DND-41 (cell line): ENCODE measurements around the gene EGF.

Source experiments
- ATAC-seq: fragments of 200-7000 bp; cut with Tn5 transposase; 3 replicates; pipeline ENCODE4 v1.9.1; 2021; ENCODE audit warnings: low read depth; ENCODE audit not compliant: insufficient read depth
- DNase-seq: peaks from one replicate; pipeline ENCODE4 v3.0.0-alpha.2; 2020
- H2AFZ ChIP-seq: 2 replicates; pipeline ENCODE4 v1.6.0; 2012; ENCODE audit warnings: low read depth, low read length
- H3K27ac ChIP-seq: 2 replicates; pipeline ENCODE4 v1.5.1; 2012; ENCODE audit warnings: low read length, inconsistent platforms
- H3K27me3 ChIP-seq: fragments of 200-600 bp; sonication (generic); 2 replicates; pipeline ENCODE4 v1.6.0; 2012; ENCODE audit warnings: low read length, mild to moderate bottlenecking, inconsistent platforms; ENCODE audit not compliant: insufficient read depth, poor library complexity
- H3K36me3 ChIP-seq: 2 replicates; pipeline ENCODE4 v1.5.1; 2012; ENCODE audit warnings: low read length, inconsistent platforms; ENCODE audit not compliant: insufficient read depth
- H3K4me1 ChIP-seq: 2 replicates; pipeline ENCODE4 v1.5.1; 2012; ENCODE audit warnings: mild to moderate bottlenecking, low read length; ENCODE audit not compliant: insufficient read depth
- H3K4me2 ChIP-seq: 2 replicates; pipeline ENCODE4 v1.6.0; 2012; ENCODE audit warnings: mild to moderate bottlenecking, moderate library complexity, low read length, inconsistent platforms; ENCODE audit not compliant: insufficient read depth
- H3K4me3 ChIP-seq, 2 experiments: fragments of 200-600 bp in 1 of 2; shearing (Covaris generic) in 1 of 2; 2 replicates each; pipeline ENCODE4 v1.5.1; 2012 to 2016; ENCODE audit warnings: inconsistent platforms in 2 of 2, low read length in 2 of 2, mild to moderate bottlenecking in 2 of 2, low read depth in 1 of 2, moderate library complexity in 1 of 2
- H3K79me2 ChIP-seq: 2 replicates; pipeline ENCODE4 v1.6.0; 2012; ENCODE audit warnings: low read length, inconsistent platforms; ENCODE audit not compliant: insufficient read depth
- H3K9ac ChIP-seq: 2 replicates; pipeline ENCODE4 v1.6.0; 2012; ENCODE audit warnings: low read depth, mild to moderate bottlenecking, inconsistent platforms, low read length, moderate library complexity
- H3K9me3 ChIP-seq: 2 replicates; pipeline ENCODE4 v1.5.1; 2012; ENCODE audit warnings: low read length, moderate library complexity, mild to moderate bottlenecking, inconsistent platforms; ENCODE audit not compliant: insufficient read depth, severe bottlenecking
- H4K20me1 ChIP-seq: 2 replicates; pipeline ENCODE4 v1.6.0; 2012; ENCODE audit warnings: low read length; ENCODE audit not compliant: insufficient read depth
- EZH2 ChIP-seq: IDR thresholded peaks from 3 replicates; pipeline ENCODE4 v1.6.1; 2012; ENCODE audit warnings: borderline replicate concordance, low read depth, mild to moderate bottlenecking, moderate library complexity, low read length, inconsistent platforms; ENCODE audit not compliant: severe bottlenecking
- TF ChIP-seq, protein P1 (sequence below): IDR thresholded peaks from 2 replicates; pipeline ENCODE4 v1.5.1; 2012; ENCODE audit warnings: borderline replicate concordance, low read length, moderate library complexity, mild to moderate bottlenecking; ENCODE audit not compliant: poor library complexity, severe bottlenecking; ENCODE audit errors: extremely low read depth

EGF gene

GRCh38 chr4:109908731-109909130, 4.0 kb upstream of the EGF start:
- H3K4me3 ChIP-seq, result no peak overlapping the region
- TF ChIP-seq, protein P1, sequence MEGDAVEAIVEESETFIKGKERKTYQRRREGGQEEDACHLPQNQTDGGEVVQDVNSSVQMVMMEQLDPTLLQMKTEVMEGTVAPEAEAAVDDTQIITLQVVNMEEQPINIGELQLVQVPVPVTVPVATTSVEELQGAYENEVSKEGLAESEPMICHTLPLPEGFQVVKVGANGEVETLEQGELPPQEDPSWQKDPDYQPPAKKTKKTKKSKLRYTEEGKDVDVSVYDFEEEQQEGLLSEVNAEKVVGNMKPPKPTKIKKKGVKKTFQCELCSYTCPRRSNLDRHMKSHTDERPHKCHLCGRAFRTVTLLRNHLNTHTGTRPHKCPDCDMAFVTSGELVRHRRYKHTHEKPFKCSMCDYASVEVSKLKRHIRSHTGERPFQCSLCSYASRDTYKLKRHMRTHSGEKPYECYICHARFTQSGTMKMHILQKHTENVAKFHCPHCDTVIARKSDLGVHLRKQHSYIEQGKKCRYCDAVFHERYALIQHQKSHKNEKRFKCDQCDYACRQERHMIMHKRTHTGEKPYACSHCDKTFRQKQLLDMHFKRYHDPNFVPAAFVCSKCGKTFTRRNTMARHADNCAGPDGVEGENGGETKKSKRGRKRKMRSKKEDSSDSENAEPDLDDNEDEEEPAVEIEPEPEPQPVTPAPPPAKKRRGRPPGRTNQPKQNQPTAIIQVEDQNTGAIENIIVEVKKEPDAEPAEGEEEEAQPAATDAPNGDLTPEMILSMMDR, result no peak
- TF ChIP-seq EZH2, result no peak
- no peaks in the 10 kb centered on the region for H4K20me1 ChIP-seq
- DNase-seq (no peak), ATAC-seq (no peak)
- H3K27me3 ChIP-seq, result peaks cover 13% of the 10 kb centered on the region
- H2AFZ ChIP-seq, result no peak overlapping the region
- no peaks in the 10 kb centered on the region for H3K36me3 ChIP-seq
- H3K4me1 ChIP-seq, result no peaks in the 10 kb centered on the region
- no peak overlapping the region for H3K27ac ChIP-seq
- H3K4me2 ChIP-seq, result no peak overlapping the region
- H3K9me3 ChIP-seq, result no peaks in the 10 kb centered on the region
- no peaks in the 10 kb centered on the region for H3K79me2 ChIP-seq
- no peak overlapping the region for H3K9ac ChIP-seq

DNA sequence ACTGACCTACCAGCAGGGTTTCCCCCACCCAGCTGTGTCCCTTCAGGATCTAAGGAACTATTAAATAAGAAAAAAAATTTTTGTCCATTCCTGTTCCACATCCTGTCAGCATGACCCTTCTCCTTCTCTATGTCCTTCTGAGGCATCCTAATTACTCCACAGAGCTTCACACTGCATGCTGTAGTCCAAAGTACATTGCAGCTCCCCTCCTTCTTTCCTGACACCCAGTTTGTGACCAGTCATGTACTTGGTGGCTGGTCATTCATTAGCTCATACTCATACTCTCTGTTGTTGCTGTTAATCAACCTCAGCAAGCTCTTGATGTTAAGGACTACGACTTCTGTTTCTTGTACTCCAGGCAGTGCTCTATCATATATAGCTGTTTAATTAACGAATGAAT, 2.4 kb upstream of the EGF start:
- Histone ChIP-seq H3K27me3 (peaks cover 18% of the 10 kb centered on the region), H3K4me2 (no peak overlapping the region), H3K4me3 (no peak overlapping the region), H3K36me3 (no peaks in the 10 kb centered on the region), H2AFZ (no peak overlapping the region), H3K4me1 (no peaks in the 10 kb centered on the region), H3K27ac (no peak overlapping the region), H3K79me2 (no peaks in the 10 kb centered on the region), H3K9me3 (no peaks in the 10 kb centered on the region), H4K20me1 (no peaks in the 10 kb centered on the region), H3K9ac (no peak overlapping the region)
- no peak for ATAC-seq
- no peak for DNase-seq
- TF ChIP-seq, protein P1, result no peak

DNA sequence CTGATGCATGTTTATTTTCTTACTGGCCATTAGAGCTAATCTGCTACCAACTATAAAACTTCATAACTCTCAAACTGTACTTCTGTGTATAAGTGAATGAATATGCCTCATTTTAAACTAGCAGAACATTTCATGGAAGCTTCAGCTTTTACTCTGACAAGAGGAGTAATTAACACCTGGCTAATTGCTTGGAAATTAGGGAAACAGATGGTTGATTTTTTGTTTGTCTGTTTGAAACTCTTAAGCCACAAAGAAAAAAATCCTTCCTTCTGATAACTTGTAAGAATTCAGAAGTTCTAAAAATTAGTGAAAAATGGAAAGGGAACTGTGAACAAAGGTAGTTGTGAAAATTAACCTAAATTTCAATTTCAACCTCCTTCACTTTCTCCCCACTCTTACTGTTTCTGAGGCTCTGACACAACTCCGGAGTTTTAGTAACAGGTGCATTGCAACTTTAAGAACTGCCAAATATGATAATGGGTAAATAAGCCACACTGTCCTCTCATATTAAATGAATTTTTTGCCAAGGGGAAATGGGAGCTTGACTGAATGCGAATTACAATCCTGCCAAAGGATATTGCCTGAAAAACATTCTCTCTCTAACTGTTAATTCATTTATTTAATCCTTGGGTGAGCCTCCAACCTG, 1.0 kb downstream of the EGF start:
- no peaks in the 10 kb centered on the region for H3K4me1 ChIP-seq
- H3K36me3 ChIP-seq, result no peaks in the 10 kb centered on the region
- no peak for ATAC-seq
- no peak overlapping the region for H3K9ac ChIP-seq
- no peak overlapping the region for H2AFZ ChIP-seq
- no peaks in the 10 kb centered on the region for H3K9me3 ChIP-seq
- no peaks in the 10 kb centered on the region for H4K20me1 ChIP-seq
- peaks cover 18% of the 10 kb centered on the region for H3K27me3 ChIP-seq
- no peak overlapping the region for H3K4me2 ChIP-seq
- no peak overlapping the region for H3K4me3 ChIP-seq
- no peaks in the 10 kb centered on the region for H3K79me2 ChIP-seq
- DNase-seq, result no peak
- H3K27ac ChIP-seq, result no peak overlapping the region
- TF ChIP-seq, protein P1, result no peak
- no peak for TF ChIP-seq EZH2

DNA sequence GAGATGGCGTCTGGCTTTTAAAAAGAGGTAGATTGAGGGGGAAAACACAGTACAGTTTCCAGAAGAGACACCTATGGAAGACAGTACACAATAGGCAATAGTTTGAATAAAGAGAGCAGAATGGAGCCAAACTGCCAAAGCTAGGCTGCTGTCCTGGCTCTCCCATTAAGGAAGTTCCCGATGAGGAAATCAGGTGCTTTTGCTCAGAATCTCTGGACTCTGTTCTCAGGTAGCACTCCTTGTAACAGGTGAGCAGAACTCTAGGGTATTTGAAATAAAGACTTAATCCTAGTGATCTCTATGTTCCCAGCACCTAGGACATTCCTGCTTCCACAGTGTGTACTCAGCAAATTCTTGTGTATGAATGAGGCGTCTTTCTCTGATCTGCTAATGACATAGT, 1.6 kb downstream of the EGF start:
- DNase-seq (no peak), ATAC-seq (no peak)
- Histone ChIP-seq H3K36me3 (no peaks in the 10 kb centered on the region), H3K79me2 (no peaks in the 10 kb centered on the region), H3K9me3 (no peaks in the 10 kb centered on the region), H3K4me1 (no peaks in the 10 kb centered on the region), H3K27me3 (peaks cover 18% of the 10 kb centered on the region), H2AFZ (no peak overlapping the region), H3K4me3 (no peak overlapping the region), H3K9ac (no peak overlapping the region), H4K20me1 (no peaks in the 10 kb centered on the region), H3K4me2 (no peak overlapping the region), H3K27ac (no peak overlapping the region)
- TF ChIP-seq EZH2, result no peak
- TF ChIP-seq, protein P1, result no peak
